GM12873 (cell line): Measurements from ENCODE around the gene IZUMO1R.

ENCODE experiments used
- TF ChIP-seq, protein P1 (sequence below): IDR thresholded peaks from 2 replicates; pipeline ENCODE4 v1.5.1; 2012; ENCODE audit warnings: low read depth, mild to moderate bottlenecking, moderate library complexity, low read length, control low read depth; ENCODE audit not compliant: insufficient read depth; ENCODE audit errors: missing control alignments

Gene IZUMO1R

GRCh38 chr11:94342250-94342649 is 37.9 kb downstream of the IZUMO1R start:
- TF ChIP-seq, protein P1, sequence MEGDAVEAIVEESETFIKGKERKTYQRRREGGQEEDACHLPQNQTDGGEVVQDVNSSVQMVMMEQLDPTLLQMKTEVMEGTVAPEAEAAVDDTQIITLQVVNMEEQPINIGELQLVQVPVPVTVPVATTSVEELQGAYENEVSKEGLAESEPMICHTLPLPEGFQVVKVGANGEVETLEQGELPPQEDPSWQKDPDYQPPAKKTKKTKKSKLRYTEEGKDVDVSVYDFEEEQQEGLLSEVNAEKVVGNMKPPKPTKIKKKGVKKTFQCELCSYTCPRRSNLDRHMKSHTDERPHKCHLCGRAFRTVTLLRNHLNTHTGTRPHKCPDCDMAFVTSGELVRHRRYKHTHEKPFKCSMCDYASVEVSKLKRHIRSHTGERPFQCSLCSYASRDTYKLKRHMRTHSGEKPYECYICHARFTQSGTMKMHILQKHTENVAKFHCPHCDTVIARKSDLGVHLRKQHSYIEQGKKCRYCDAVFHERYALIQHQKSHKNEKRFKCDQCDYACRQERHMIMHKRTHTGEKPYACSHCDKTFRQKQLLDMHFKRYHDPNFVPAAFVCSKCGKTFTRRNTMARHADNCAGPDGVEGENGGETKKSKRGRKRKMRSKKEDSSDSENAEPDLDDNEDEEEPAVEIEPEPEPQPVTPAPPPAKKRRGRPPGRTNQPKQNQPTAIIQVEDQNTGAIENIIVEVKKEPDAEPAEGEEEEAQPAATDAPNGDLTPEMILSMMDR, result no peak

DNA sequence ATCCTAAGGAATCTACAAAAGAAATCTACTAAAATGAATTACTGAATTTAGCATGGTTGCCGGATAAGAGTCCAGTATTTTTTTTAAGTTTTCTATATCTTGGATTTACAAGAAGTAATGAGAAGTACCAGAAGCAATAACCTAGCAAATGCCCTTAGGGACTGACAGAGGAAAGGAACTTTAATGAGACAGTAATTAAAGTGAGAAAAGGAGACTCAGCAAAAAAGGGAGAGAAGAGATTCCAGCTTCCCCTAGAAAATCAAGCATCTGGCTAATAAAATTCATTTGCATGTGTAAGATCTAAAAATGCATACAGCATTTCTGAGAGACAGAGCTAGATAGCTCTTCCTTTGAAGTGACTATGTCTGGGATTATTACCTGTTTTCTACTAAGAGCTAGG is 39.1 kb downstream of the IZUMO1R start:
- TF ChIP-seq, protein P1, result no peak
